ENCODE data around the gene TNFAIP3. TPM values are rescaled to one million over a fixed set of nuclear protein-coding genes. Genes with fewer than 3 reads are reported as not detected.
A peak's percentile ranks its signal among the peaks of the same experiment; 100 is the strongest.

Gene TNFAIP3
- total RNA-seq, 2 experiments from 2014 or later = 3,816 to 3,885 TPM

DNA sequence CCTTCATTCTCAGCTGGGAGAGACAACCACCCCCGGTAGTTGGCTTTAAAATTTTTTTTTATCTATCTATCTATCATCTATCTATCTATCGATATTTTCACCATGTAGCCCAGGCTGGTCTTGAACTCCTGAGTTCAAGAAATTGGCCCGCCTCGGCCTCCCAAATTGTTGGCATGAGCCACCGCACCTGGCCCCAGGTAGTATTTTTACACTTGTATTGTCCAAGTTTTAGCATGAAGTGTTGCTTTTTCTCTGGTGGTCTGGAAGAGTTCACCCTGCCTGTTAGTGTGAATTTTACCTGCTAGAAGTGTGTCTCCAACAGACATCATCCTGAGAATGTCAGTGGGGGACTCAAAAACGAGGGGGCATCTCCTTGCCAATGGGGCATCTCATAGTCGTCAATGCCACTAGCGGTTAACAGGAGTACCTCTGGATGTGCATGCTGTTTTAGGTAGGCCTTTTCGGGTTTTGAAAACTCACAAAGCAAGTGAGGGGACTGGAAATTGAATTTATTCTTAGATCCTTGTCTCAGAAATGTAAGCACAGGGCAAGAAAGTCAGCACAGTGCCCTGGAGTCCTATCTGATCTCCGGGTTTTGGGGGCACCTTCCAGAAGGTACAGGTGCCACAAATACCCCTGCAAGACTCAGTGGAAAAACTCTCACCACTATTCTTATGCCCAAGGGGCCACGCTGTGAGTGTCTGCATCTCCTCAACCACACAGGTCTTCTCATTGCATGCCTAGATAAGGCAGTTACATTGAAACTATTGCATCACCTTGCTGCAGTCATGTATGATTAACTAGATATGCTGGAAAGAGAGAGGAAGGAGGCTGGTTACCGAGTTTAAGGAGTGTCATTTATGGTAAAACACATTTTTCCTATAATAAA lies 37.1 kb downstream of the TNFAIP3 start:
- TF ChIP-seq, protein P1, sequence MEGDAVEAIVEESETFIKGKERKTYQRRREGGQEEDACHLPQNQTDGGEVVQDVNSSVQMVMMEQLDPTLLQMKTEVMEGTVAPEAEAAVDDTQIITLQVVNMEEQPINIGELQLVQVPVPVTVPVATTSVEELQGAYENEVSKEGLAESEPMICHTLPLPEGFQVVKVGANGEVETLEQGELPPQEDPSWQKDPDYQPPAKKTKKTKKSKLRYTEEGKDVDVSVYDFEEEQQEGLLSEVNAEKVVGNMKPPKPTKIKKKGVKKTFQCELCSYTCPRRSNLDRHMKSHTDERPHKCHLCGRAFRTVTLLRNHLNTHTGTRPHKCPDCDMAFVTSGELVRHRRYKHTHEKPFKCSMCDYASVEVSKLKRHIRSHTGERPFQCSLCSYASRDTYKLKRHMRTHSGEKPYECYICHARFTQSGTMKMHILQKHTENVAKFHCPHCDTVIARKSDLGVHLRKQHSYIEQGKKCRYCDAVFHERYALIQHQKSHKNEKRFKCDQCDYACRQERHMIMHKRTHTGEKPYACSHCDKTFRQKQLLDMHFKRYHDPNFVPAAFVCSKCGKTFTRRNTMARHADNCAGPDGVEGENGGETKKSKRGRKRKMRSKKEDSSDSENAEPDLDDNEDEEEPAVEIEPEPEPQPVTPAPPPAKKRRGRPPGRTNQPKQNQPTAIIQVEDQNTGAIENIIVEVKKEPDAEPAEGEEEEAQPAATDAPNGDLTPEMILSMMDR (IDR thresholded peaks at IDR 0.05) = no peak
- Mint-ChIP-seq H3K4me1 (ENCODE audit: low read depth) (peaks cover 31% of the 10 kb centered on the region), H3K4me3 (peak overlapping the region; percentile 66), H3K9me3 (no peaks in the 10 kb centered on the region), H3K36me3 (ENCODE audit: low read depth) (no peaks in the 10 kb centered on the region), H3K27me3 (no peaks in the 10 kb centered on the region), H3K27ac (no peak overlapping the region)
- Histone ChIP-seq H3K27ac (ENCODE audit: low read depth in 1 of 2, low read length in 2 of 2) (no peak overlapping the region), H3K4me1 (ENCODE audit: insufficient read depth, low read length) (peaks cover 9% of the 10 kb centered on the region), H3K9me3 (ENCODE audit: control insufficient read depth in 1 of 2, insufficient read depth in 1 of 2, low read length in 2 of 2) (no peaks in the 10 kb centered on the region), H3K4me3 (ENCODE audit: low read length) (peak overlapping the region; percentile 35), H3K27me3 (ENCODE audit: control insufficient read depth in 1 of 2, insufficient read depth in 2 of 2, low read length in 2 of 2) (no peaks in the 10 kb centered on the region), H3K36me3 (ENCODE audit: insufficient read depth, low read length) (no peaks in the 10 kb centered on the region)
- DNase-seq (peak in 2 of 14 experiments; percentile 31 to 44), ATAC-seq (ENCODE audit: poor library complexity) (peak; percentile 37)
- intact Hi-C loops (cut with DNase I, micrococcal nuclease) = no loop called here
- ChIA-PET POLR2A (no interaction called here), CTCF (no interaction called here)

DNA sequence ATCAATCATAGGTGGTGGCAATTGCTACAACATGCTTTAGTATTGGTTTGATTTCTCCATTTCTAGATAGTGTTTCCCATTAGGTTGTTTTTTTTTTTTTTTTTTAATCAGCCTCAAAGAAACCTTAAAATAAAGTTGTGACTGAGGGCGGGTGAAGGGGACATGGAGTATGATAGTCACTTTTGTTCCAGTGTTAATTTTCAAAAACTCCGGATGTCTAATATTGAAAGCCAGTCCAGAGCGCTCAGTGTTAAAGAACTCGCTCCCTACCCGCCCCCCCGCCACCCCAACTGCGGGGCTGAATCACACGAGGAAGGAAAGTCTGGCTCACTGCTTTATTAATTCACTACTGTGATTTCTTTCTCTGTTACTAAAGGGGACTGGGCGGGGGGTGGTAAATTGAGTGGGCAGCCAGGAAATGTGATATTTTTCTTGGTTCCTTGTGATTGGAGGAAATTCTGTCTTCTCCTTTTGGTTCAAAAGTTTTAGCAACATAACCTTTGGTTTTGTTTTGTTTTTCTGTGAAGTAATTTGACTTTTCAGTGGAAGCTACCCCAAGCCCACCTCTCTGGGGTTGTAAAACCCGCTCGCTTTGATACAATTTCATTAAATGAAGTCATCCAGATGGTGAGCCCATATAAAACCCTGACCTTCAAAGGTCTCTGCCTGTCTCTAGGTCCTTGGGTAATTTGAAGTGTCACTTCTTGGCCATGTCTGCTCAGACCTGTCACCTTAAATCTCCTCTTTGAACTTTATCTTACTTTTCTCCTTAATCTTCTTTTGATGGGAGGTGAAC lies 38.0 kb downstream of the TNFAIP3 start:
- CTCF ChIA-PET = no interaction called here
- Histone ChIP-seq H3K36me3 (ENCODE audit: insufficient read depth, low read length) (no peaks in the 10 kb centered on the region), H3K9me3 (ENCODE audit: control insufficient read depth in 1 of 2, insufficient read depth in 1 of 2, low read length in 2 of 2) (no peaks in the 10 kb centered on the region), H3K4me1 (ENCODE audit: insufficient read depth, low read length) (peaks cover 9% of the 10 kb centered on the region), H3K4me3 (ENCODE audit: low read length) (peak overlapping the region; percentile 35), H3K27me3 (ENCODE audit: control insufficient read depth in 1 of 2, insufficient read depth in 2 of 2, low read length in 2 of 2) (no peaks in the 10 kb centered on the region), H3K27ac (ENCODE audit: low read depth in 1 of 2, low read length in 2 of 2) (no peak overlapping the region)
- Mint-ChIP-seq H3K9me3 (no peaks in the 10 kb centered on the region), H3K27ac (no peak overlapping the region), H3K4me3 (peak overlapping the region; percentile 66), H3K36me3 (ENCODE audit: low read depth) (no peaks in the 10 kb centered on the region), H3K4me1 (ENCODE audit: low read depth) (peaks cover 37% of the 10 kb centered on the region), H3K27me3 (no peaks in the 10 kb centered on the region)
- ATAC-seq (ENCODE audit: poor library complexity) = peak; percentile 52
- TF ChIP-seq, protein P1 (IDR thresholded peaks at IDR 0.05) = no peak
- POLR2A ChIA-PET = no interaction called here
- peak in 9 of 14 experiments; percentile 32 to 59 (median 46) for DNase-seq
- intact Hi-C loops (cut with DNase I, micrococcal nuclease) = no loop called here

DNA sequence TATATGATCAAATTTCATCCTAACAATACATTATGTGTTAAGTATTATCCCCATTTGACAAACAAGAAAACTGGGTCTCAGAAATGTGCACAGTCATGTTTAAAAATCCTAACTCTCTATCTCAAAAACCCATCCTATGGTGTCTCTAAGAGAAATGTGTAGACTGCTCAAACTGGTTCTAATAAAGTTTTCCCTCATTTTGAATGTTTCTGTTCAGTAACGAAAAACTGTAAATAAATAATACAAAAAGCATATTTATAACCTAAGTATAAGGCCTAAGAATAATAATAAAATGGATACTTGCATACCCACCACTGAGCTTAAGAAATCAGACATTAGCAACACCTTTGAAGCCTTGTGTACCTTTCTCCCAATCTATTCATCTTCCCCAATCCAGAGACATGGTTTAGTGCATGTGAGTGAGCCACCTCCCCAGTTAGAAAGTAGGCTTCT lies 39.0 kb downstream of the TNFAIP3 start:
- intact Hi-C loops (cut with DNase I, micrococcal nuclease) = no loop called here
- no peak for DNase-seq
- Mint-ChIP-seq H3K36me3 (ENCODE audit: low read depth) (no peaks in the 10 kb centered on the region), H3K4me1 (ENCODE audit: low read depth) (peaks cover 37% of the 10 kb centered on the region), H3K27ac (no peak overlapping the region), H3K27me3 (no peaks in the 10 kb centered on the region), H3K4me3 (no peak overlapping the region), H3K9me3 (no peaks in the 10 kb centered on the region)
- Histone ChIP-seq H3K9me3 (ENCODE audit: control insufficient read depth in 1 of 2, insufficient read depth in 1 of 2, low read length in 2 of 2) (no peaks in the 10 kb centered on the region), H3K27ac (ENCODE audit: low read depth in 1 of 2, low read length in 2 of 2) (no peak overlapping the region), H3K27me3 (ENCODE audit: control insufficient read depth in 1 of 2, insufficient read depth in 2 of 2, low read length in 2 of 2) (no peaks in the 10 kb centered on the region), H3K36me3 (ENCODE audit: insufficient read depth, low read length) (no peaks in the 10 kb centered on the region), H3K4me3 (ENCODE audit: low read length) (no peak overlapping the region), H3K4me1 (ENCODE audit: insufficient read depth, low read length) (peaks cover 9% of the 10 kb centered on the region)
- ChIA-PET CTCF (no interaction called here), POLR2A (no interaction called here)
- TF ChIP-seq, protein P1 (IDR thresholded peaks at IDR 0.05) = no peak
- ATAC-seq (ENCODE audit: poor library complexity) = no peak

Data from CD4-positive, alpha-beta T cell (primary cell).